Measurements from ENCODE around the gene HJV.
"Not testable (repeated sequence)": the region's sequence is repeated elsewhere in the genome, so short reads cannot be mapped to it uniquely, and the experiment has no call there.

HJV gene

GRCh38 chr1:146021622-146022402, at the start of gene HJV:
Gene HJV, minus strand, starts transcription at chr1:146021735. Its CDS starts 1,504 bp downstream, at chr1:146020231.
- no peak for DNase-seq (ENCODE audit: low read depth in 3 of 3)

- not testable (repeated sequence) for DNase-seq (ENCODE audit: low read depth in 3 of 3)
Measured at GRCh38 chr1:146059148-146059547, 37.6 kb upstream of the HJV start.

GRCh38 chr1:146051852-146052676, 30.5 kb upstream of the HJV start:
- DNase-seq (ENCODE audit: low read depth in 3 of 3): peak; percentile 75 to 83 (median 77)

- peak in 1 of 3 donors; percentile 8 for DNase-seq (ENCODE audit: low read depth in 3 of 3)
Measured at GRCh38 chr1:146051452-146051851, 29.9 kb upstream of the HJV start.

- not testable (repeated sequence) for DNase-seq (ENCODE audit: low read depth in 3 of 3)
Measured at GRCh38 chr1:146050652-146050963, 29.1 kb upstream of the HJV start.

- DNase-seq (ENCODE audit: low read depth in 3 of 3): not testable (repeated sequence)
Measured at GRCh38 chr1:146049866-146050651, 28.5 kb upstream of the HJV start.

- no peak for DNase-seq (ENCODE audit: low read depth in 3 of 3)
Measured at GRCh38 chr1:146049436-146049835, 27.9 kb upstream of the HJV start.

- DNase-seq (ENCODE audit: low read depth in 3 of 3): not testable (repeated sequence)
Measured at GRCh38 chr1:146048514-146049115, 27.1 kb upstream of the HJV start.

- no peak for DNase-seq (ENCODE audit: low read depth in 3 of 3)
Measured at GRCh38 chr1:146046664-146047063, 25.1 kb upstream of the HJV start.

GRCh38 chr1:146039844-146040194, 18.3 kb upstream of the HJV start:
- no peak for DNase-seq (ENCODE audit: low read depth in 3 of 3)

GRCh38 chr1:146036965-146037646, 15.6 kb upstream of the HJV start:
- peak; percentile 61 to 70 (median 69) for DNase-seq (ENCODE audit: low read depth in 3 of 3)

- no peak for DNase-seq (ENCODE audit: low read depth in 3 of 3)
Measured at GRCh38 chr1:146036241-146036964, 14.9 kb upstream of the HJV start.

- DNase-seq (ENCODE audit: low read depth in 3 of 3): no peak
Measured at GRCh38 chr1:146035048-146035423, 13.5 kb upstream of the HJV start.

- no peak for DNase-seq (ENCODE audit: low read depth in 3 of 3)
Measured at GRCh38 chr1:146032631-146033219, 11.2 kb upstream of the HJV start.

- no peak for DNase-seq (ENCODE audit: low read depth in 3 of 3)
Measured at GRCh38 chr1:146031476-146031875, 9.9 kb upstream of the HJV start.

- no peak for DNase-seq (ENCODE audit: low read depth in 3 of 3)
Measured at GRCh38 chr1:146029117-146029516, 7.6 kb upstream of the HJV start.

GRCh38 chr1:146026650-146027049, 5.1 kb upstream of the HJV start:
- not testable (repeated sequence) for DNase-seq (ENCODE audit: low read depth in 3 of 3)

GRCh38 chr1:146025787-146026495, 4.4 kb upstream of the HJV start:
- not testable (repeated sequence) for DNase-seq (ENCODE audit: low read depth in 3 of 3)

- DNase-seq (ENCODE audit: low read depth in 3 of 3): no peak
Measured at GRCh38 chr1:146022403-146023127, 1.0 kb upstream of the HJV start.
